DMS53 treated with DMSO at 0.1 percent for 48 hours (cell line): Measurements from ENCODE around the gene DNM1.

Experiments
- DNase-seq: peaks from one replicate; lab custom pipeline; 2025; ENCODE audit not compliant: unreplicated experiment; lab: John Stamatoyannopoulos, UW

The DNM1 gene

GRCh38 chr9:128249908-128250838 is 47.0 kb downstream of the DNM1 start:
- DNase-seq: no peak

- no peak for DNase-seq
These were observed 47.9 kb downstream of the DNM1 start for GRCh38 chr9:128250839-128251731.

- no peak for DNase-seq
These were observed 48.5 kb downstream of the DNM1 start for GRCh38 chr9:128251732-128252100.

GRCh38 chr9:128252317-128253139 is 49.3 kb downstream of the DNM1 start:
- no peak for DNase-seq

GRCh38 chr9:128253140-128253990 is 50.2 kb downstream of the DNM1 start:
- DNase-seq: no peak

- no peak for DNase-seq
These were observed 50.8 kb downstream of the DNM1 start for GRCh38 chr9:128253991-128254346.

- DNase-seq: no peak
These were observed 51.2 kb downstream of the DNM1 start for GRCh38 chr9:128254362-128254761.

GRCh38 chr9:128254855-128255759 is 51.9 kb downstream of the DNM1 start:
- DNase-seq: no peak

GRCh38 chr9:128257086-128257825 is 54.1 kb downstream of the DNM1 start:
- DNase-seq: no peak

- DNase-seq: no peak
These were observed 54.7 kb downstream of the DNM1 start for GRCh38 chr9:128257907-128258306.

GRCh38 chr9:128258326-128258725 is 55.1 kb downstream of the DNM1 start:
- DNase-seq: no peak

- DNase-seq: no peak
These were observed 56.0 kb downstream of the DNM1 start for GRCh38 chr9:128259156-128259555.

- DNase-seq: no peak
These were observed 57.2 kb downstream of the DNM1 start for GRCh38 chr9:128260340-128260739.

- DNase-seq: no peak
These were observed 59.5 kb downstream of the DNM1 start for GRCh38 chr9:128262687-128263086.

GRCh38 chr9:128265348-128265847 is 62.2 kb downstream of the DNM1 start:
- no peak for DNase-seq

GRCh38 chr9:128266868-128267590 is 63.9 kb downstream of the DNM1 start:
- DNase-seq: no peak

- no peak for DNase-seq
These were observed 67.9 kb downstream of the DNM1 start for GRCh38 chr9:128271112-128271511.

GRCh38 chr9:128271512-128271911 is 68.3 kb downstream of the DNM1 start:
- DNase-seq: no peak
